Chondrocyte (in vitro differentiated cells): ENCODE data around the gene SOS2. TPM values are rescaled to one million over a fixed set of nuclear protein-coding genes. Genes with fewer than 3 reads are reported as not detected.

ENCODE experiments used
- DNase-seq: peaks from one replicate; pipeline ENCODE4 v3.0.0; 2021; ENCODE audit warnings: mixed read lengths, low spot score
- H3K27ac Mint-ChIP-seq: one replicate; pipeline ENCODE4 v1.8.0; 2021; ENCODE audit warnings: mild to moderate bottlenecking, moderate library complexity, mixed read lengths; ENCODE audit not compliant: unreplicated experiment
- H3K27me3 Mint-ChIP-seq: 2 replicates; pipeline ENCODE4 v1.8.0; 2021; ENCODE audit warnings: low read depth, mixed read lengths
- H3K36me3 Mint-ChIP-seq: 2 replicates; pipeline ENCODE4 v1.8.0; 2021; ENCODE audit warnings: low read depth, mixed read lengths
- H3K4me1 Mint-ChIP-seq: 2 replicates; pipeline ENCODE4 v1.8.0; 2021; ENCODE audit warnings: low read depth, mild to moderate bottlenecking, mixed read lengths
- H3K4me3 Mint-ChIP-seq: one replicate; pipeline ENCODE4 v1.8.0; 2021; ENCODE audit warnings: mild to moderate bottlenecking, moderate library complexity, mixed read lengths; ENCODE audit not compliant: unreplicated experiment
- H3K9me3 Mint-ChIP-seq: 2 replicates; pipeline ENCODE4 v1.8.0; 2021; ENCODE audit warnings: low read depth, mixed read lengths
- CTCF ChIP-seq: fragments of 200-600 bp; sonication (generic); IDR thresholded peaks from 2 replicates; pipeline ENCODE4 v1.5.0; 2021; ENCODE audit warnings: antibody characterized with exemption, mild to moderate bottlenecking, moderate library complexity
- total RNA-seq: library from RNA; stranded (reverse); gene quantifications from 3 replicates; pipeline ENCODE4 v1.2.1, GENCODE V29; 2021

SOS2 gene
- total RNA-seq, 1 donor from 2014 or later: 28.1 TPM

- Mint-ChIP-seq H3K4me3 (no peak overlapping the region), H3K36me3 (no peaks in the 10 kb centered on the region), H3K27ac (no peak overlapping the region), H3K27me3 (no peaks in the 10 kb centered on the region), H3K4me1 (no peaks in the 10 kb centered on the region), H3K9me3 (no peaks in the 10 kb centered on the region)
- TF ChIP-seq CTCF: no peak
- DNase-seq: no peak
Measured at GRCh38 chr14:50262865-50263264, 31.5 kb upstream of the SOS2 start.

GRCh38 chr14:50260511-50260910 is 29.1 kb upstream of the SOS2 start:
- TF ChIP-seq CTCF: peak; percentile 80
- H3K27me3 Mint-ChIP-seq: no peaks in the 10 kb centered on the region
- H3K36me3 Mint-ChIP-seq: no peaks in the 10 kb centered on the region
- no peak overlapping the region for H3K27ac Mint-ChIP-seq
- H3K4me3 Mint-ChIP-seq: no peak overlapping the region
- no peaks in the 10 kb centered on the region for H3K9me3 Mint-ChIP-seq
- no peak for DNase-seq
- H3K4me1 Mint-ChIP-seq: no peaks in the 10 kb centered on the region

- Mint-ChIP-seq H3K4me1 (no peaks in the 10 kb centered on the region), H3K27me3 (no peaks in the 10 kb centered on the region), H3K36me3 (no peaks in the 10 kb centered on the region), H3K4me3 (no peak overlapping the region), H3K9me3 (no peaks in the 10 kb centered on the region), H3K27ac (no peak overlapping the region)
- DNase-seq: no peak
- no peak for TF ChIP-seq CTCF
Measured at GRCh38 chr14:50260072-50260471, 28.7 kb upstream of the SOS2 start.

- Mint-ChIP-seq H3K4me3 (no peak overlapping the region), H3K9me3 (peaks cover 3% of the 10 kb centered on the region)
Measured at GRCh38 chr14:50257732-50258131, 26.4 kb upstream of the SOS2 start.

GRCh38 chr14:50254248-50254647 is 22.9 kb upstream of the SOS2 start:
- Mint-ChIP-seq H3K36me3 (peaks cover 16% of the 10 kb centered on the region), H3K4me3 (no peak overlapping the region), H3K27me3 (no peaks in the 10 kb centered on the region), H3K27ac (no peak overlapping the region), H3K4me1 (no peaks in the 10 kb centered on the region), H3K9me3 (peaks cover 6% of the 10 kb centered on the region)
- no peak for TF ChIP-seq CTCF
- DNase-seq: no peak

More at GRCh38 chr14:50257732-50258131, 26.4 kb upstream of the SOS2 start:
- Mint-ChIP-seq H3K27ac (no peak overlapping the region), H3K4me1 (no peaks in the 10 kb centered on the region), H3K36me3 (peaks cover 11% of the 10 kb centered on the region), H3K27me3 (no peaks in the 10 kb centered on the region)
- no peak for DNase-seq
- TF ChIP-seq CTCF: no peak
